GM12878 (cell line): ENCODE data around the gene SETD1B. TPM values are rescaled to one million over a fixed set of nuclear protein-coding genes. Genes with fewer than 3 reads are reported as not detected.

Experiments used
- ATAC-seq: fragments of 200-7000 bp; cut with Tn5 transposase; 3 replicates; pipeline ENCODE4 v1.9.1; 2020; ENCODE audit warnings: mild to moderate bottlenecking, moderate library complexity
- BruUV-seq: library from RNA; stranded (reverse); fragments of 400-500 nt; replicated peaks from 2 replicates; lab custom pipeline; 2021; lab: Mats Ljungman, UMichigan
- CTCF ChIA-PET: fragments of 300-600 bp; sonication (Branson Sonifier 250); formaldehyde crosslinking; extraction: SDS; loops from one replicate; lab custom pipeline; 2021; ENCODE audit warnings: inconsistent platforms; lab: Yijun Ruan, JAX
- POLR2A ChIA-PET: fragments of 350-600 bp; formaldehyde crosslinking; extraction: SDS; loops from one replicate; lab custom pipeline; 2021; ENCODE audit warnings: inconsistent platforms; lab: Charles Lee
- RAD21 ChIA-PET: fragments of 300-600 bp; sonication (Branson Sonifier 250); formaldehyde crosslinking; loops from one replicate; lab custom pipeline; 2023; ENCODE audit warnings: antibody characterized with exemption; ENCODE audit not compliant: unreplicated experiment; lab: Charles Lee
- SMC1A ChIA-PET: fragments of 300-600 bp; sonication (Branson Sonifier 250); formaldehyde crosslinking; loops from one replicate; lab custom pipeline; 2023; ENCODE audit not compliant: unreplicated experiment, uncharacterized antibody; lab: Charles Lee
- DNase-seq: peaks from one replicate; pipeline ENCODE4 v3.0.0-alpha.2; 2011; ENCODE audit warnings: low read depth, low spot score
- FAIRE-seq: peaks from 3 replicates; lab custom pipeline; 2011; peaks lifted over from hg19 to GRCh38; lab: Jason Lieb, UNC
- H2AFZ ChIP-seq: 2 replicates; pipeline ENCODE4 v1.6.0; 2011; ENCODE audit warnings: low read depth, low read length, control low read depth; ENCODE audit not compliant: control insufficient read depth
- H3K27ac ChIP-seq: 2 replicates; pipeline ENCODE4 v1.5.1; 2011; ENCODE audit warnings: control low read depth; ENCODE audit not compliant: control insufficient read depth, insufficient read depth
- H3K27me3 ChIP-seq, 2 experiments: replicated peaks in 1 of 2; 2 replicates each; pipeline versions ENCODE4 v1.6.0 to v1.6.1; 2011; ENCODE audit warnings: low read length in 1 of 2; ENCODE audit not compliant: control insufficient read depth in 2 of 2, insufficient read depth in 2 of 2
- H3K36me3 ChIP-seq, 2 experiments: 2 replicates each; pipeline ENCODE4 v1.5.1; 2011; ENCODE audit warnings: low read length in 1 of 2; ENCODE audit not compliant: control insufficient read depth in 2 of 2, insufficient read depth in 2 of 2
- H3K4me1 ChIP-seq: 2 replicates; pipeline ENCODE4 v1.6.1; 2011; ENCODE audit warnings: mild to moderate bottlenecking, low read length, moderate library complexity, mixed read lengths; ENCODE audit not compliant: control insufficient read depth, insufficient read depth
- H3K4me2 ChIP-seq: 2 replicates; pipeline ENCODE4 v1.6.0; 2011; ENCODE audit warnings: control low read depth; ENCODE audit not compliant: control insufficient read depth, insufficient read depth
- H3K4me3 ChIP-seq: fragments of 200-600 bp; sonication (generic); 2 replicates; pipeline ENCODE4 v1.5.1; 2016
- H3K79me2 ChIP-seq: 2 replicates; pipeline ENCODE4 v1.6.0; 2011; ENCODE audit warnings: low read length; ENCODE audit not compliant: control insufficient read depth, insufficient read depth
- H3K9ac ChIP-seq: 2 replicates; pipeline ENCODE4 v1.8.0; 2011; ENCODE audit warnings: low read length, control low read depth, mixed read lengths; ENCODE audit not compliant: control insufficient read depth, insufficient read depth
- H3K9me3 ChIP-seq: replicated peaks from 3 replicates; pipeline ENCODE4 v1.5.1; 2011; ENCODE audit warnings: mild to moderate bottlenecking, low read length; ENCODE audit not compliant: control insufficient read depth, insufficient read depth
- H4K20me1 ChIP-seq: 2 replicates; pipeline ENCODE4 v1.6.0; 2011; ENCODE audit not compliant: control insufficient read depth, insufficient read depth
- ESRRA ChIP-seq: IDR thresholded peaks from 2 replicates; pipeline ENCODE4 v1.6.1; 2012; ENCODE audit warnings: mild to moderate bottlenecking, low read length, improper control_type of control experiment
- IKZF2 ChIP-seq, 2 experiments: fragments of 450-650 bp; IDR thresholded peaks; 2 replicates each; pipeline ENCODE4 v1.6.1; 2017; ENCODE audit warnings: mild to moderate bottlenecking in 2 of 2, moderate library complexity in 2 of 2
- IRF3 ChIP-seq: fragments of 450-650 bp; IDR thresholded peaks from 2 replicates; pipeline ENCODE4 v1.6.1; 2014; ENCODE audit warnings: mild to moderate bottlenecking
- IRF4 ChIP-seq: IDR thresholded peaks from 2 replicates; pipeline ENCODE4 v1.6.1; 2011; ENCODE audit warnings: low read depth, low read length
- MYB ChIP-seq: fragments of 150-350 bp; IDR thresholded peaks from 2 replicates; pipeline ENCODE4 v1.6.1; 2014; ENCODE audit warnings: mild to moderate bottlenecking, low read depth, low read length, borderline replicate concordance
- NFXL1 ChIP-seq: fragments of 450-650 bp; IDR thresholded peaks from 2 replicates; pipeline ENCODE4 v1.6.1; 2017; ENCODE audit warnings: antibody characterized with exemption, mild to moderate bottlenecking, borderline replicate concordance
- POLR2A ChIP-seq: IDR thresholded peaks from 2 replicates; pipeline ENCODE4 v1.6.1; 2011; ENCODE audit warnings: low read depth, mild to moderate bottlenecking, low read length
- RB1 ChIP-seq: fragments of 450-650 bp; formaldehyde crosslinking; IDR thresholded peaks from 2 replicates; pipeline ENCODE4 v1.6.1; 2017; ENCODE audit warnings: mild to moderate bottlenecking, borderline replicate concordance
- RBBP5 ChIP-seq: fragments of 200-600 bp; sonication (generic); conservative IDR thresholded peaks from 2 replicates; pipeline ENCODE4 v1.6.1; 2016
- RELB ChIP-seq: fragments of 450-650 bp; IDR thresholded peaks from 2 replicates; pipeline ENCODE4 v1.6.1; 2017; ENCODE audit warnings: low read depth, mild to moderate bottlenecking, moderate library complexity
- RUNX3 ChIP-seq: IDR thresholded peaks from 2 replicates; pipeline ENCODE4 v1.6.1; 2012; ENCODE audit warnings: low read length, inconsistent platforms
- SIX5 ChIP-seq: IDR thresholded peaks from 2 replicates; pipeline ENCODE4 v1.6.1; 2011; ENCODE audit warnings: mild to moderate bottlenecking, low read depth, low read length, moderate library complexity; ENCODE audit not compliant: severe bottlenecking
- SMAD1 ChIP-seq: fragments of 450-650 bp; IDR thresholded peaks from 2 replicates; pipeline ENCODE4 v1.6.1; 2018; ENCODE audit warnings: mild to moderate bottlenecking, low read depth; ENCODE audit not compliant: partially characterized antibody
- TCF7 ChIP-seq: IDR thresholded peaks from 2 replicates; pipeline ENCODE4 v1.6.1; 2014; ENCODE audit warnings: antibody characterized with exemption, borderline replicate concordance
- YY1 ChIP-seq: IDR thresholded peaks from 2 replicates; pipeline ENCODE4 v1.6.1; 2011; ENCODE audit warnings: low read depth, mild to moderate bottlenecking, low read length
- WGBS: methylation state at CpG from one replicate; pipeline ENCODE4 v1.1.6; 2016; ENCODE audit warnings: low lambda C conversion rate; ENCODE audit not compliant: insufficient replicate concordance, insufficient coverage; ENCODE audit errors: missing lambda C conversion rate; 5-methylcytosine and 5-hydroxymethylcytosine counted together
- in situ Hi-C: fragments of 300-500 bp; cut with MboI; formaldehyde crosslinking; loops from 9 replicates; pipeline ENCODE4 v1.14.3; 2018; ENCODE audit warnings: mixed read lengths
- intact Hi-C: fragments of 100-400 bp; cut with micrococcal nuclease; formaldehyde crosslinking; loops from one replicate; pipeline ENCODE4 v1.14.2; 2022; ENCODE audit not compliant: unreplicated experiment
- polyA plus RNA-seq, 11 experiments: library from polyadenylated mRNA; depleted of rRNA in 4 of 11; unstranded in 6 of 11; stranded (reverse) in 5 of 11; fragments of >200 nt; fragmentation: Nextera tagmentation in 4 of 11; fragmentation: Illumina TruSeq in 1 of 11; extraction: Ambion mirVana in 4 of 11; extraction: Trizol in 1 of 11; gene quantifications; 1 replicate in 1 of 11; 2 replicates in 10 of 11; pipeline versions ENCODE4 v1.2.1 to v1.2.3, GENCODE V29; 2011 to 2016; ENCODE audit warnings: inconsistent platforms in 2 of 11, missing spikeins in 2 of 11, low read depth in 1 of 11
- total RNA-seq, 4 experiments: library from RNA; depleted of rRNA in 3 of 4; stranded (reverse); fragments of >200 nt in 3 of 4; fragmentation: Illumina TruSeq in 1 of 4; extraction: Trizol in 1 of 4; gene quantifications; 2 replicates each; pipeline versions ENCODE4 v1.2.1 to v1.2.3, GENCODE V29; 2013 to 2021

The SETD1B gene
- total and polyA plus RNA-seq, 10 of the 15 experiments (the other 5 are each of a cell fraction or from before 2014, with no cell fraction given), result 0.50 to 17.3 (median 1.6) TPM

GRCh38 chr12:121823101-121823726 is 19.4 kb downstream of the SETD1B start:
- ChIA-PET POLR2A (no interaction called here), CTCF (no interaction called here), SMC1A (no interaction called here), RAD21 (no interaction called here)
- H3K79me2 ChIP-seq, result no peaks in the 10 kb centered on the region
- no peaks in the 10 kb centered on the region for H3K4me1 ChIP-seq
- no TSS peak for BruUV-seq
- 96% methylated on average over 29 of the region's 36 CpGs for WGBS
- no peak overlapping the region for H3K4me3 ChIP-seq
- H3K4me2 ChIP-seq, result no peak overlapping the region
- ATAC-seq (no peak), DNase-seq (no peak), FAIRE-seq (no peak)
- no peak overlapping the region for H2AFZ ChIP-seq
- peaks cover 21 to 28% of the 10 kb centered on the region in 2 experiments; a peak in 3 of 4 replicates for H3K36me3 ChIP-seq
- no peaks in the 10 kb centered on the region for H3K27me3 ChIP-seq
- no peaks in the 10 kb centered on the region for H3K9me3 ChIP-seq
- TF ChIP-seq SMAD1 (no peak), RB1 (no peak), ESRRA (no peak), TCF7 (no peak), POLR2A (0 out of 2 replicates have a peak, but pooled peaks have one; percentile 10), IRF4 (no peak)
- H4K20me1 ChIP-seq, result no peaks in the 10 kb centered on the region; the same call in 1 of the 2 replicates
- no peak overlapping the region for H3K9ac ChIP-seq
- intact Hi-C loops (no loop called here), in situ Hi-C loops (no loop called here)
- no peak overlapping the region for H3K27ac ChIP-seq

GRCh38 chr12:121823727-121824115 is 19.9 kb downstream of the SETD1B start:
- in situ Hi-C loops, result no loop called here
- 90% methylated on average over 12 of the region's 12 CpGs for WGBS

More at GRCh38 chr12:121823727-121824115, 19.9 kb downstream of the SETD1B start:
- ATAC-seq (no peak), DNase-seq (no peak), FAIRE-seq (no peak)
- H3K79me2 ChIP-seq, result no peaks in the 10 kb centered on the region
- H2AFZ ChIP-seq, result no peak overlapping the region
- TF ChIP-seq RBBP5 (no peak), IKZF2 (IDR thresholded peaks at IDR 0.05) (no peak), MYB (no peak), IRF3 (no peak), RUNX3 (no peak), YY1 (no peak), ESRRA (no peak), RELB (no peak), NFXL1 (no peak), SIX5 (no peak)
- BruUV-seq, result no TSS peak
- no peaks in the 10 kb centered on the region for H3K27me3 ChIP-seq
- H3K4me3 ChIP-seq, result no peak overlapping the region
- ChIA-PET CTCF (interaction anchor here (0.8 to 1.0 kb wide), 2 partner anchors 28 to 65 kb away, joined by 3 read pairs; partner anchors contain the start of gene PSMD9), RAD21 (no interaction called here), SMC1A (interaction anchor here (1.4 kb wide), 1 partner anchor 29 kb away, joined by 4 read pairs; no protein-coding TSS in a partner anchor), POLR2A (no interaction called here)
- no peak overlapping the region for H3K27ac ChIP-seq
- intact Hi-C loops, result no loop called here
- H4K20me1 ChIP-seq, result no peaks in the 10 kb centered on the region; the same call in 1 of the 2 replicates
- no peaks in the 10 kb centered on the region for H3K4me1 ChIP-seq
- H3K4me2 ChIP-seq, result no peak overlapping the region
- peaks cover 23 to 29% of the 10 kb centered on the region in 2 experiments; a peak in 3 of 4 replicates for H3K36me3 ChIP-seq
- no peaks in the 10 kb centered on the region for H3K9me3 ChIP-seq
- H3K9ac ChIP-seq, result no peak overlapping the region
